SU-DHL-6 (cell line): ENCODE data around the gene MYO15A.

Experiments used
- H2AFZ ChIP-seq: fragments of 200-600 bp; sonication (generic); 2 replicates; pipeline ENCODE4 v1.6.1; 2014; ENCODE audit warnings: low read depth, mild to moderate bottlenecking, moderate library complexity, mixed read lengths, antibody characterized with exemption, low read length; ENCODE audit not compliant: severe bottlenecking
- H3F3A ChIP-seq: fragments of 200-600 bp; shearing (Covaris generic); 2 replicates; pipeline ENCODE4 v1.6.0; 2016; ENCODE audit warnings: antibody characterized with exemption, mild to moderate bottlenecking; ENCODE audit not compliant: insufficient read depth
- H3K27ac ChIP-seq: fragments of 200-600 bp; sonication (generic); 2 replicates; pipeline ENCODE4 v1.5.1; 2016; ENCODE audit warnings: low read depth, mild to moderate bottlenecking, low read length, moderate library complexity, mixed read lengths
- H3K27me3 ChIP-seq: fragments of 200-600 bp; sonication (generic), shearing (Covaris generic); 2 replicates; pipeline ENCODE4 v1.6.0; 2014; ENCODE audit warnings: mild to moderate bottlenecking, low read length
- H3K36me3 ChIP-seq: fragments of 200-600 bp; sonication (generic); 2 replicates; pipeline ENCODE4 v1.6.1; 2014; ENCODE audit warnings: mild to moderate bottlenecking, low read length, mixed read lengths
- H3K4me2 ChIP-seq: fragments of 300-600, 200-600 bp; shearing (Covaris generic), sonication (generic); 2 replicates; pipeline ENCODE4 v1.6.0; 2014; ENCODE audit warnings: low read length, low read depth, mild to moderate bottlenecking; ENCODE audit not compliant: poor library complexity, severe bottlenecking
- H3K4me3 ChIP-seq: fragments of 200-600 bp; sonication (generic); 2 replicates; pipeline ENCODE4 v1.5.1; 2014; ENCODE audit warnings: antibody characterized with exemption, low read length, mild to moderate bottlenecking, mixed read lengths; ENCODE audit not compliant: insufficient read depth, poor library complexity, severe bottlenecking
- H3K79me2 ChIP-seq: fragments of 200-600 bp; sonication (generic); 2 replicates; pipeline ENCODE4 v1.6.1; 2014; ENCODE audit warnings: mild to moderate bottlenecking, low read length, moderate library complexity; ENCODE audit not compliant: insufficient read depth
- H3K9ac ChIP-seq: fragments of 200-600 bp; sonication (generic); 2 replicates; pipeline ENCODE4 v1.7.0; 2014; ENCODE audit warnings: mild to moderate bottlenecking, low read length
- H3K9me2 ChIP-seq: fragments of 200-600 bp; sonication (generic); replicated peaks from 2 replicates; pipeline ENCODE4 v1.6.1; 2014; ENCODE audit warnings: low read length; ENCODE audit not compliant: insufficient read depth
- H3K9me3 ChIP-seq: fragments of 200-600 bp; sonication (generic); 2 replicates; pipeline ENCODE4 v1.6.1; 2014; ENCODE audit warnings: low read length, mixed read lengths; ENCODE audit not compliant: insufficient read depth
- H4K20me1 ChIP-seq: fragments of 200-600 bp; sonication (generic); 2 replicates; pipeline ENCODE4 v1.6.1; 2014; ENCODE audit warnings: low read depth, mild to moderate bottlenecking, antibody characterized with exemption, low read length, moderate library complexity, mixed read lengths
- CTCF ChIP-seq: fragments of 200-600 bp; sonication (generic); IDR thresholded peaks from one replicate; pipeline ENCODE4 v1.5.1; 2017; ENCODE audit warnings: antibody characterized with exemption, mild to moderate bottlenecking, low read length, moderate library complexity; ENCODE audit not compliant: insufficient read depth, poor library complexity, severe bottlenecking
- EZH2phosphoT487 ChIP-seq: fragments of 200-600 bp; sonication (generic), shearing (Covaris generic); conservative IDR thresholded peaks from 2 replicates; pipeline ENCODE4 v1.6.1; 2018; ENCODE audit warnings: mild to moderate bottlenecking, antibody characterized with exemption, low read length, moderate library complexity, mixed read lengths

Gene MYO15A

GRCh38 chr17:18194394-18194793 lies 85.8 kb downstream of the MYO15A start:
- no peak overlapping the region for H3K9ac ChIP-seq
- no peaks in the 10 kb centered on the region for H3F3A ChIP-seq
- TF ChIP-seq EZH2phosphoT487 (no peak), CTCF (no peak)
- H3K79me2 ChIP-seq, result peaks cover 89% of the 10 kb centered on the region
- peaks cover 5% of the 10 kb centered on the region; the same call in 1 of the 2 replicates for H4K20me1 ChIP-seq
- H2AFZ ChIP-seq, result no peak overlapping the region
- H3K9me3 ChIP-seq, result no peaks in the 10 kb centered on the region
- no peak overlapping the region for H3K4me3 ChIP-seq
- H3K27me3 ChIP-seq, result no peaks in the 10 kb centered on the region
- no peak overlapping the region for H3K4me2 ChIP-seq
- no peak overlapping the region for H3K27ac ChIP-seq
- peaks cover 10% of the 10 kb centered on the region; the same call in 1 of the 2 replicates for H3K36me3 ChIP-seq
- H3K9me2 ChIP-seq, result no peaks in the 10 kb centered on the region

GRCh38 chr17:18194804-18195203 lies 86.2 kb downstream of the MYO15A start:
- Histone ChIP-seq H3K79me2 (peaks cover 89% of the 10 kb centered on the region), H3K9me2 (no peaks in the 10 kb centered on the region), H2AFZ (no peak overlapping the region), H3K4me3 (no peak overlapping the region), H4K20me1 (peaks cover 5% of the 10 kb centered on the region; the same call in 1 of the 2 replicates), H3K36me3 (peaks cover 10% of the 10 kb centered on the region; the same call in 1 of the 2 replicates), H3K4me2 (no peak overlapping the region), H3K27ac (no peak overlapping the region), H3K9me3 (no peaks in the 10 kb centered on the region), H3K27me3 (no peaks in the 10 kb centered on the region), H3F3A (no peaks in the 10 kb centered on the region), H3K9ac (no peak overlapping the region)
- TF ChIP-seq CTCF (no peak), EZH2phosphoT487 (no peak)

- Histone ChIP-seq H3K4me3 (no peak overlapping the region), H3K4me2 (no peak overlapping the region), H3K9me2 (no peaks in the 10 kb centered on the region), H3K9me3 (no peaks in the 10 kb centered on the region), H2AFZ (no peak overlapping the region), H3K9ac (no peak overlapping the region), H3F3A (no peaks in the 10 kb centered on the region), H3K27me3 (no peaks in the 10 kb centered on the region), H3K27ac (no peak overlapping the region), H4K20me1 (peaks cover 5% of the 10 kb centered on the region; the same call in 1 of the 2 replicates), H3K36me3 (peaks cover 10% of the 10 kb centered on the region; the same call in 1 of the 2 replicates), H3K79me2 (peaks cover 87% of the 10 kb centered on the region)
- TF ChIP-seq CTCF (no peak), EZH2phosphoT487 (no peak)
Measured at GRCh38 chr17:18195246-18195645, 86.7 kb downstream of the MYO15A start.
